ENCODE measurements around the gene CAMK2B.

The CAMK2B gene

DNA sequence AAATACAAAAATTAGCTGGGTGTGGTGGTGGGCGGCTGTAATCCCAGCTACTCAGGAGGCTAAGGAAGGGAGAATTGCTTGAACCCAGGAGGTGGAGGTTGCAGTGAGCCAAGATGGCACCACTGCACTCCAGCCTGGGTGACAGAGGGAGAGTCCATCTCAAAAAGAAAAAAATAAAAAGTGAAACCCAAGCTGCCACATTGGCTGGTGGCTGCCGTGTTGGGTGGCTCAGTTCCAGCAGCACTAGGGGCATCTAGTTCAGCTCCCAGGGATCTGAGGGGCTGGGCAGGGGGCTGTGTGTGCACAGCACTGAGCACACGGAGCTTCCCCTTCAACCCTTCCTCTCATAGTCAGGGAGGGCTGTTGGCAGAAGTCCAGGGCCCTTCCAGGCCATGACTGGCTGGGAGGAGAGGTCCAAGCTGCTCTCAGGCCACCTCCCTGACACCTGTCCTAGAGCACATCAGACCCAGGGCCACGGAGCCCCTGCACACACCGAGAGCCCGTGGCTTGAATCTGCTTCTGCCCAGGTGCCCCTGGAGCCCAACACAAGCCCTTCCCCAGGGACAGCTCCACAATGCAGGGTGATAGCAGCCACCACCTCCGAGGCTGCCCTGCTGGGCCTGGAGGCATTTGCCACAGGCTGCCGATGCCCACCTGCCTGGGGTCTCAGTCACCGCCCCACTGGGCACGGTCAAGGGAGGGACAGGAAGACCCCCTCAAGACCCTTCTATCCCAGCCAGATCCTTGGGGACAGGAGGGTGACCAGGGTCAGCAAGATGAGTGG is 77.3 kb downstream of the CAMK2B start:
- DNase-seq = no peak

DNA sequence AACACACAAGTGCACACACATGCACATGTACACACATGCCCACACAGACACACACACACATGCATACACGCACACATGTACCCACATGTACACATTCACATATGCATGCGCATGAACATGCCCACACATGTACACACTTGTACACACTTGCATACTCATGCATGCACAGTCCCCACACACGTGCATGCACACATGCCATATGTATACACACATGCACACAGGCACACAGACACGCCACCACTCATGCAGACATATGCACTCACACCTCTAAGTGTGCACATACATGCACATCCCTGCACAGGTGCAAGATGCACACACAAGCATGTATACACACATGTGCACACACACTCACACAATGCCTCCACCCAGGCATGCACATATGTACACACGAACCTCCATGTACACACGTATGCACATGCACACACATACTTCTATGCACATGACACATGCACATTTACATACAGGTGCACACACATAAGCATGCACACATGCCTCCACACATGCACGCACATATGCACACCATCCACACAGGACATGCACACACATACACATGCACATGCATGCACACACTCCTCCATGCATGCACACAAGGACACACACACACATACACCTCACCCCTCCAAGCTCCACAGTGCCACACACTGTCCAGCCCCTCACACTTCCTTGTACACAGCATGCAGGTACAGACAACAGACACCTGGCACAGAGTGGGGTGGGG is 78.8 kb downstream of the CAMK2B start:
- DNase-seq = no peak

DNA sequence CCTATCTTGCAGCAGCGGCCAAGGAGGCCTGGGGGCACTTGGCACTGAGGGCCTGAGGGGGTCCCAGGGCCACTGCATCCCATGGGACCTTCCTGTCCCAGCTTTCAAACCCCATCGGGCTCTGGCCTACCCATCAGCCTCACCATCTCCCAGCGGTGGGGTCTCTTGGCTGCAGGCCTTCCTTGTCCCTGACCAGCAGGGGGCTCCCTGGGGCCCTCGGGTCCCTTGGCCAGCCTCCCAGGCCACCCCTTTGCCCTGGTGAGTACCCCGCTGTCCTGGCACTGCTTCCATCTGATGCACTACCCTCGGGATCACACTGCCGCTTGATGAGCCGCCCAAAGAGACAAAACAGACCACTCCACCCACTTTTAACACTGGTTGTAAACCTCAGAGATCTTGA is 81.1 kb downstream of the CAMK2B start:
- DNase-seq = no peak

DNA sequence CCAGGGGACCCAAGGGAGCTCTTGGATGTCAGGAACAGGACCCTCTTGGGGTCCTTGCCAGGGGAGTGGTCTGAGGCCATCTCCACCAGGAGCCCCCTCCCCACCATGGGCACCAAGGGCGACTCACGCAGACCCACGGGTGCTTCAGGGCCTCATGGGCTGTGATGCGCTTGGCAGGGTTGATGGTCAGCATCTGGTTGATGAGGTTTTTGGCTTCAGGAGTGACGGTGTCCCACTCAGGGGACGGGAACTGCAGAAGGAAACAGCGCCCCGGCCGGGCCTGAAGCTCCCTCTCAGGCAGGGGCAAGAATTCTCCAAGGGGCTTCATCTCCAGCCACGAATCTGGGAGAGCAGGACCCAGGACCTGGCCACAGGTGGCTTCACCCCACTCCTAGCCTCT is 83.3 kb downstream of the CAMK2B start:
- no peak for DNase-seq

DNA sequence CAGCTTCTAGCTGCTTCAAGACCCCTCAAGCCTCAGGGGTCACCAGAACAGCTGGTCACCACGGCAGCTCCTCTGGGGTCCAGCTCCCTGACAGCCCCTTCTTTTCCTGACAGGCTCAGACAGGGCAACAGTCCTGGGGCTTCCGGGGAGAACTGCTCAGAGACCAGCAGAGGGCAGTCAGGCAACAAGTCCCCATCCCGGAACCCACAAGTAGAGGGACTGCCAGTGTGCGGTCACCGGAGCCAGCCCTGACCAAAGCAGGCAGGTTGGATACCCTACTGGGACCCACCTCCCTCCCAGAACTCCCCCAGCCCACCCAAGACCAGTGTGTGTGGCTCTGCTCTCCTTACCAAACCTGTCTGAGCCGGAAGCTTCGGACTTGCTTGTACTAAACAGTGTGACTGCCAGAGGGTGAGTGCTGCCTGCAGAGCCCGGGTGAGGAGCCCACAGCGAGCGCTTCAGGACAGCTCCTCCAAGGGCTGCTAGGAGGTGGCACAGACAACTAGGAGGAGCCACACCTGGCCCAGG is 84.3 kb downstream of the CAMK2B start:
- DNase-seq = peak; percentile 27

DNA sequence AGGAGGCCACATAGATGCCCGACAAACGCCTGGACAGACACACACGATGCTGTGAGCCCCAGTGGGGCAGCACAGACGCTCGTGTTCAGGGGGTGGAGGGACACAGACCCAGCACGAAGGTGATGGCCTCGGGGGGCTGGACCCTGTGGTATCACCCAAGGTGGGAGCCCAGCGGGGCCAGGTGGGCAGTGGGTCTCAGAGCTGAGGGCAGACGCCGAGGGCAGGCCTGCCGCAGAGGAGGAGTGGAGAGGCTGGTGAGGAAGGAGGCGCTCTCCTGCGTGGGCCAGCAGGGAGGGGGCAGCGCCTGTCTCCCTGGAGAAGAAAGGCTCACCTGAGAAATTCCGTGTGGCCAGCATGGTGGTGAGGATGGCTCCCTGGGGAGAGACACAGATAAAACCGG is 85.0 kb downstream of the CAMK2B start:
- no peak for DNase-seq

DNA sequence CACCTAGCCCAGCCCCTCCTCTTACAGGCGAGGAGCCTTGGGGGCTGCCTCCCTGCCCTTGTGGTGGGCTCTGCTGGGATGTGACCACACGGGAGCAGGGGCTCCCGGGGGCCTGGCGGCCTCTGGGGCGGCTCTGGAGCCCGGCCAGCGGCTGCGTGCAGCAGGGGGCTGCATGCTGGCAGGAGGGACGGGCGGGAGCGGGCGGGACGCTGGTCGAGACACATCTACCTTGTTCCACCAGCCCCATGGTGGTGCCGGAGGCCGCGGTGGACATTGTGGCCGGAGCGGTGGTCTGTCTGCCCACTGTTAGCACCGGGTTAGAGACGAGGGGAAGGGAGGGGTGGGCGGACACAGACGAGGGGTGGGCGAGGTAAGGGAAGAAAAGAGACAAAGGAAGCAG is 86.0 kb downstream of the CAMK2B start:
- DNase-seq = no peak

DNA sequence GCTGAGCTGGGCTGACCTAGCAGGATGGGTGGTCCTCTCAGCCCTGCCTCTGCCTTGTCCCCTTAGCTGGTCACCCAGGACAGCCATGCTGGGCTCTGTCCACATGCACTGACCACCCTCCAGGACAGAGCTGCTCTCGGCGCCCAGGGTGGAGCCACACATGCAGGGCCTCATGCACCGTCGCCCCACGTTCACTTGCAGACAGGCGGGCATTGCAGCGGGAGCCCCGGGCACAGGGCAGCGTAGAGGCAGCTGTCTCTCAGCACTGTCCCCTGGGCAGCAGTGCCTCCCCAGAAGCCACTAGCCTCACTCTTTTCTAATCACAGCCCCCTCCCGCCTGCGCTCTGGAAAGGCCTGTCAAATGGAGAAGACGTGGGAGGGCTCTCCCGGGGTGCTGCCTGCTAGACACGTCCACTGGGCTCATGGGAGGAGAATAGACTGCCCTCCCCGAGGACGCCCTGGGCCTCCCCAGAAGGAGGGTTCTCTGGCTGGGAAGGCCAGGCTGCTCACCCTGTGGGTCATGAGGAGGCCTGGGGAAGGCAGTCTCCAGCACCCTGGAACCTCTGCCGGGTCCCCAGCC is 87.2 kb downstream of the CAMK2B start:
- no peak for DNase-seq

DNA sequence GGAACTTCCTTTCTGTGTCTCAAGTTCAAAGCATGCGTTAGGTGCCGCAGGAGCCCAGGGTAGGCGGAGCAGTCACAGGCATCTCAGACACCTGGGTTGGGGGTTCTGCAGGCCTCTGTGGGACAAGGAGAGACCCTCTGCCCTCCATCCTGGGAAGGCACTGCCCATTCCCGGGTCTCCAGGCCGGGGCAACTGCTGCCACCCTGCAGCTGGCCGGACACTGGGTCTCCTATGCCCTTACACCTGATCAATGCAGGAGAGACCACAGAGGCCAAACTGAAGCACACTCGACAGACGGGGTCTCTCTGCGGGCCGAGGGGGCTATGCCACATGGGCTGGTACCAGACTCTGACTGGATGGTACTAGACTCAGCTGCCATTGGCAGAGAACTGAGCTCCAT is 87.7 kb downstream of the CAMK2B start:
- DNase-seq = no peak

DNA sequence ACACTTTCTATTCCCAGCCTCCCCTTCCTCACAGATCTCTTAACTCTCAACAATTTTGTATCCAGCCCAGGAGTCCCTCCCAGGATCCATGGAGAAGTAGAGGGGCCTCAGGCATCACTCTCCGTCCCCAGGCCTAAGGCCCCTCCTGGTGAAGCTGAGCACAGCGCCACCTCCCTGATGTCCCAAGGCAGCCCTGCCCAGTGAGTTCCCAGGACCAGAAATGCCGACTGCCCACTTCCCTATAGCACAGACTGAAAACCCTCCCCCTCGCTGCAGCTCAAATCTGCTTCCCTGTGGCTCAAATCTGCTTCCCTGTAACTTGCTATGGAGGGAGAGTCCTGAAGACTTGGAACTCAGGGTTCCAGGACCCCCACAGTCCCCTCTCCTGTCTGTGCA is 89.1 kb downstream of the CAMK2B start:
- DNase-seq = no peak

DNA sequence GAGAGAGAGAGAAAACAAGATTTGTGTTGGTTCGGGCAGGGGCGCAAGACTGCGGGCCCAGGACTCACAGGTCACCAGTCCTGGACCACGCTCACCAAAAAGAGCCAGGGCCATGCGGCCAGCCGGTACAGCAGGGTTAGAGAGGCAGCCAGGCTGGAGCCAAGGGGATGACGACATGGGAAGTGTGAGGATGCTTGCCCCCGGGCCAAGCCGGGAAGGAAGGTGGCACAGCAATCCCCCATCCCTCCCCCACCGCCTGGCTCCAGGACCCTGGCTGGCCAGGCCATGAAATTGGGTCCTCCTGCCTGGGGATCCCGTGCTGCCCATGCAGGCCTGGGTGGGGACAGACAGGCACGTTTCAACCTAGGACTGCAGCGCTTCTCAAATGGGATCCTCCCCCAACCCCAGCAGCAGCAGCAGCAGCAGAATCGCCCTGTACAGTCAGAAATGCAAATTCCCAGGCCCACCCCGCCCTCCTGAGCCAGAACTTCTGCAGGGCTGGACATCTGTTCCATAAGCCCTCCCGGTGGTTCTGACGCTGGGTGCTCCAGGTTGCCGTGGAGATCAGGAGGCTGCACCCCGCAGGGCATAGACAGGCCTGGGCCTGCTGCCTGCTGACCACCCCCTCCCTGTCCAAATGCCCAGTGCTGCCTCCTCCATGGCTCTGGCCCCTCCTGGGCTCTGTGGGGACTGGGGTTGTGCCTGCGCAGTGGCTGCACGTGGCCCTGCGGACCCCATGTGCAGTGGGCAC is 89.6 kb downstream of the CAMK2B start:
- no peak for DNase-seq

DNA sequence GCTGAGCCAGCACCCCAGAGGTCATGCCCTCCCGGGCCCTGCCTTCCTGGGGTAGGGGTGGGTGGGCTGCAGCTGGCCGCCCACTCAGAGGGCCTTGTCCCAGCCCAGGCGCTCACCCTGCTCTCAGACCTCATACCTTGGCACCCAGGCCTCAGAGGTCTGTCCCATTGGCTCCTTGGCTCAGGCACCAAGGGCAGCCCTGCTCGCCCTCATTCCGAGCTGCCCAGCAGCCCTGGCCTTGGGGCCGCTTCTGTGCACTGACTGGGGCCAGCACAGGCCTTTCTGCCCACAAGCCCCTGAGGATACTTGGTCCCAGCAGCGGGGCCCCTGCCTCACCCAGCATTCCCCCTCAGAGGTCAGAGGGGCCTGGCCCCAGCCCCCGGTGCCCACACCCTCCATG is 90.3 kb downstream of the CAMK2B start:
- no peak for DNase-seq

DNA sequence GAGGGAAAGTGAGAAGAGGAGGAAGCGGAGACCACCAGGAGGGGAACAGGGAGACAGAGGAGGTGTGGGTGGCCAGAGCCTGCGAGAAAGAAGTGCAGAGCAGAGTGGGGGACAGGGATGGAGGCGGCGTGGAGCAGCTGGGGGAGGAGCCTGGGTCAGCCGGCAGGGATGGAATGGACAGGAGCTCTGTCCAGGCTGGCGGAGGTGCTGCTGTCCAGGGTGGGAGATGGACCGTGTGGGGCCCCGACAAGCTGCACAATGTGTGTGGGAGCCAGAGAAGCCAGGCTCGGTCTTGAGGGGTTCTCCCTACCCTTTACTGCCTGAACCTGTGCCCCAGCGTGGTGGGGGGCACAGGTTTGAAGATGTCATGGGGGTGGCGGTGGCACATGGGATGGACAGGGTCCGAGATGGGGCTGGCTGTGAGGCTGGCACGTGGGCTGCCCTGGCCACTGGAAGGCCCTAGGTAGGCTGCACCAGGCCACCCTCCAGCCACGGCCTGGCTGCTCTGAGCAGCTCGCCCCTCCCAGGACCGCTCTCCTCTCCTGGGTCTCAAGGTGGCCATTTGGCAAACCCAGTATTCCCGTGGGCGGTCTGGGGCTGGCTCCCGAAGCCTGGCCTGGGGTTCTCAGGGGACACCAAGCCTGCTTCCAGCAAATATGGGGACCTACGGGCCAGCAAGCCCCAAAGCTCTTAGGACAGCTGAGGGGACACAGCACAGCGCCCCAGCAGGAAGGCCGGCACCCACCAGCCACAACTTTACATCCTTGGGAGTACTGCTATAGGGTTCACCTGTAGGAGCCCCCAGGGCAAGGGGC is 92.3 kb downstream of the CAMK2B start:
- DNase-seq = no peak

DNA sequence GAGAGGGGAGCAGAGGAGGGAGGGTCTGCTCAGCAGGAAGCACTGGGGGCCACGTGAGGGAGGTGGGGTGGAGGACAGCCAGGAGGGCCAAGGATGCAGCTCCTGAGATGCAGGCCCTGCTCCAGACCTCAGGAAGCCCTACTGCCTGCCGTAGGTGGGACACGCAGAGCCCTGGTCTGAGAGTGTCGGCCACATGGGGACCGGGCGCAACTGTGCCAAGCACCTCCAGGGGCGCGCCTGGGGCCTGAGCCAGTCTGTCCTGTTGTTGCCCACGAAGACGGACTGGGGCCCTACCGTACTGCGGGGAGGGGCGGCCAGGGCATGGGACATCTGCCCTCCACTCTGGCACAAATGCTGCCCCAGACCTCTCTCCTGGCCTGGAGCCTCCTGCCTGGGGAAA is 93.0 kb downstream of the CAMK2B start:
- no peak for DNase-seq

DNA sequence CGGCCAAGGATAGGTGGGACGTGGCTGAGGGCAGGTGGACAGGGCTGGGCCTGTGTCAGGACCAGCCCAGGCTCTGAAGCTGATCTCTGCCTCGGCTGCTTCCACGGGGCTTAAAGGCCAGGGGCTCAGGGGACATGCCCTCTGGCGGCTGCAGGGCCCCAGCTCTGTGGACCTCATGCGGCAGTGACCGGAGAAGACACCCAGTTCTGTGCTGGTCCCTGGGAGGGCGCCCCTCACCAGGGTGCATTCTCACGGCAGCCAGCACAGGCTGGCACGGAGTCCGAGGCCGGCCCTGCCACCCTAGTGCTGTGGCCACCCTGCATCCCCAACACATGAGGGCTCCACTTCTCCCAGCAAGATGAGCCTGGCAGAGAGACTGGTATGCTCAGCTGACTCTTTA is 94.3 kb downstream of the CAMK2B start:
- DNase-seq = no peak

DNA sequence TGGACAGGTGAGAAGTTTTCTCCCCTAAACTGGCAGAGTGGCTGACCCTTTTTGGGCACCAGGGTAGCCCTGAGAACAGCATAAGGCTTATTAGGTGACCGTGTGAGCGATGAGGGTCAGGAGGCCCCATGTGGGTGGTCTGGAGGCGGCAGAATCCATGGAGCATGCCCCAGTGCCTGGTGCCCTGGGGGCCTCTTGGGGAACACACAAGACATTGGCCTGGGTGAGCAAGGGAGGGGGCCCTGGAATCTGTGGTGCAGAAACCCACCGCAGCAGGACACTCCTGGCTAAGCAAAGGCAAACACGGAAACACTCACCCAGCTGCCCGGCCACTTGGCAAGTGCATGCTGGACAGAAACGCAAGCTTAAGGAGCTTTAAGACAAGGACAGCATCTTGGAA is 95.1 kb downstream of the CAMK2B start:
- DNase-seq = no peak

DNA sequence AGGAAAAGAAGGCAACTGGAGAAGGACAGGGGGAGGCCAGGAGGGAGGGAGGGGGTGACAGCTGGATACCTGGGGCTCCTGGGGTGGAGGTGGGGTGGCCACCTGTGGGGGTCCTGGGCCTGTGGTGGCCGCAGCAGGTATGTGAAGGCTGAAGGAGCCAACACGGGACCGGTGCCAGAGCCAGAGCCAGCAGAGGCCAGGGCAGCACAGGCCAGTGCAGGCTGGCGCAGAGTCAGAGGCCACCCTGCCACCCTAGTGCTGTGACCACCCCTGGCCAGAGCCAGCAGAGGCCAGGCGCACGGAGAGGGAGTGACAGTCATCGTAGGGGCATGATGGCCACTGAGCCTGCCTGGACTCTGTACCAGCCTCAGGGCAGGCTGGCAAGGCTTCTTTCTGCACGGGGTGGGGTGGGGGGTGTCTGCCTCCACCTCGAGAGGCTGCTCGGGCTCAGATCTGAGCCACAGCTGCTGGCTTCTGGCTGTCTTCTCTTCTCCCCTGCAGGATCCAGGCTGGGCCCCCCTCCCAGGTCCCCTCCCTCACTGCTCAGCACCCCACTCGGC is 95.8 kb downstream of the CAMK2B start:
- DNase-seq = no peak

DNA sequence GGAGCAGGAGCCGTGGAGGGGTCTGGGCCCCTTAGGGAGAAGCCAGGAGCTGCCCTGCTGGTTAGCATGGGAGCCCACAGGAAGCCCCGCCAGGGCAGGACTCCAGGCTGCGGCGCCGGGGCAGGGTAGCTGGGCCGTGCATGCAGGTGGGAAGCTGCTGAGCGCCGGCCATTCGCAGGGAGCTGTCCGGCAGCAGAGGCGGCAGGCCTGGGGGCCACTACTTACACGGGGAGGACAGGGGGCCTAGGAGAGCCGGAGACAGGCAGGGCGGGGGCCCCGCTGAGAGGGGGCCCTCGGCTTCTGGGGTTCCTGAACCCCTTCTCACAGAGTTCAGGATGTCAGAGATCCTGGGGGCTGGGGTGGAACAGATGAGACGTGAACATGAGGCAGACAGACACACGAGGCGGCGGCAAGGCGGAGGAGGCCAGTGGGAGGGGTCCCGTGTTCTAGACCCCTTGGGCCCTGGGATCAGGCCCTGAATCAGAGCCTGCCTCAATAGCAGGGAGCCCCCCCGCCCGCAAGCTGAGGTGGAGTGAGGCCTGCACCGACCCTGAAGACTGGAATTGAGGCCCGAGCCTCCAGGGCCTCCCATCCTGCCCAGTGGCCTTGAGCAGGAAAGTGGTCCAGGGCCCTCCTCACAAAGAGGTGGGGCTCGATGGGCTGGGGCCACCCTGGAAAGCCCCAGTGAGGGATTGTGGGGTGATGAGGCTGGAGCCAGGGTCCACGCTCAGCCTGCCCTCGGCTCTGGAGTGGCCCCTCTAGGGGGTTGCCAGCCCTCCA is 96.6 kb downstream of the CAMK2B start:
- no peak for DNase-seq

DNA sequence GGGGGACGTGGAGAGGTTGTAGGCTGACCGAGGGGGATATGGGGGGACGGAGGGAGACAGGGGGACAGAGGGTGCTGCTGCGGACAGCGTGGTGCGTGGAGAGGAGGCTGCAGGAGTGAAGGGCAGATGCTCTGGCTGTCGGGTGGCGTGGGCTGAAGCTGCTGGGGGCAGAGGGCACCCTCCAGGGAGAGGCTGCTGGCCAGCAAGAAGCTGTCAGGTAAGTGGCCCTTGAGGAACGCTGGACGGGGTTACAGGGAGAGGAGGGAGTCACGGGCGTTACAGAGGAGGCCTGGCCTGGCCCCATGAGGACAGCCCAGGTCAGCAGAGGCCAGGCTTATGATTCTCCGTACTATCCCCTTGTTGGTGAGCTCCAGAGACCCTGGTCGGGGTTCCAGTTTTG is 97.5 kb downstream of the CAMK2B start:
- no peak for DNase-seq

DNA sequence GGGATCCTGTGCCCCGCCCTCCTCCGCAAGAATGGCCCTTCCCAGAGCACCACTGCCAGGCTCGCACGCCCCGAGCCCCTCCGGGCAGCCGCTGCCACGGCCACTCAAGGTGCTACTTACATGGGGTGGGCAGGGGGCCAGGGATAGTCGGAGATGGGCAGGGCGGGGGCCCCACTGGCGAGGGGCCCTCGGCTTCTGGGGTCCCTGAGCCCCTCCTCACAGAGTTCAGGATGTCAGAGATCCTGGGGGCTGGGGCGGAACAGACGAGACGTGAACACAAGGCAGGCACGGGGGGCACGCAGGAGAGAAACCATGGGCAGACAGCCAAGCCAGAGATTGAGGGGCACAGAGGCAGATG is 99.0 kb downstream of the CAMK2B start:
- no peak for DNase-seq
